NOMO-1 (cell line): ENCODE results near the gene CERS6.
"Not testable (repeated sequence)": the region's sequence is repeated elsewhere in the genome, so short reads cannot be mapped to it uniquely, and the experiment has no call there.

Experiments used
- DNase-seq, 2 experiments: peaks; one replicate each; lab custom pipeline; 2025; ENCODE audit not compliant: unreplicated experiment in 2 of 2; lab: John Stamatoyannopoulos, UW

CERS6 gene

DNA sequence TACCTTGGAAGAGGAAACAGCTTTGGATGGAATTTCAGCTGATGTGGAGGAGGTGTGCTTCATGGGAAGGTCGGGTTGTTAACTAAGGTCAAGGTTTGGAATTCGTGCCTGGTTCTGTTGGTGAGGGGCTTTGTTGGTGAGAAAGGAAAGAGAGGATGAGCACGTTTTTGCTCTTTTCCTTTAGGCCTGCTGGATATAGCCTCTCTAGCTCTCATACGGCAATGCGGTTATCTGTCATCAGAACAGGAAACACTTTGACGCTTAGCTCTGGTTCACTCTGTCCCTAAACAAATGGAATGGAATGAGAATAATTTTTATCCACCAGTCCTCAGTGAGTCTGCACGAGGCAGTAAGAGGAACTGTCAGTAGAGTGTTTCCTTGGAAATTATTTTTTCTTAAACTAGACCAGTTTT is 176.6 kb downstream of the CERS6 start:
- DNase-seq, result no peak

DNA sequence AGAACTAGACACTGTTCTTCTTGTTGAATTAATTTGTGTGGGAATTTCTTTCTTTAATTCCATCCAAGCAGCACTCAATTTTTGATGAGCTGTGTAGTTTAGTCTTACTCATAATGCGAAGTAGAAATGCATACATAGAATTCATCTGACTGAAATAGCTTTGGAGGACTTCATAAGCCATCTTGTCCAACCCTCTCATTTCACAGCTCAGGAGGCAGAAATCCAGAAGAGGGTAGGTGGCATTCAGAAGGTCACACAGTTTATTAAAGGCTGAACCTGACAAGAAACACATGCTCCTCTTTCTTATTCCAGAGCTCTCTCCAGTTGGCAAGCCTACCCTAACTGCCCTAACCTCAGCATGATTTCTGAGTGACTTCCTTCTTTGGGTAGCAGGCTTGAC is 177.1 kb downstream of the CERS6 start:
- no peak for DNase-seq

DNA sequence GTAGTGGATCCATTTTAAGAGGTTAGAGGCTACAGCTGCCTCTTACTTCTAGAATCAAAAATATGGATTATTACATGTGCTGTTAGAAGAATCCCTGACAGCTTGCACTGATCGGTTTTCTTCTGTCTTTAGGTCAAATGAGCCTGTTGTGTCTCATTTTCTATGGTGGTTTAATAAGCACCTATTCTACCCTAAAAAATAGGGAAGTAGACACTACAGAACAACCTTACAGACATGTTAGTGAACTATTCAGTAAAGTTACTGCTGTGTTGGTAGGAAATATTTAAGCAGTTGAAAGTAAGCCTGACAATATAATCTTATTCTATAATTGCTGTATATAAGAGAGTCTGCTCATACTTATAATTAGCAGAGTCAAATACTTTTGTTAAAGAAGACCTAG is 177.8 kb downstream of the CERS6 start:
- DNase-seq, result no peak

DNA sequence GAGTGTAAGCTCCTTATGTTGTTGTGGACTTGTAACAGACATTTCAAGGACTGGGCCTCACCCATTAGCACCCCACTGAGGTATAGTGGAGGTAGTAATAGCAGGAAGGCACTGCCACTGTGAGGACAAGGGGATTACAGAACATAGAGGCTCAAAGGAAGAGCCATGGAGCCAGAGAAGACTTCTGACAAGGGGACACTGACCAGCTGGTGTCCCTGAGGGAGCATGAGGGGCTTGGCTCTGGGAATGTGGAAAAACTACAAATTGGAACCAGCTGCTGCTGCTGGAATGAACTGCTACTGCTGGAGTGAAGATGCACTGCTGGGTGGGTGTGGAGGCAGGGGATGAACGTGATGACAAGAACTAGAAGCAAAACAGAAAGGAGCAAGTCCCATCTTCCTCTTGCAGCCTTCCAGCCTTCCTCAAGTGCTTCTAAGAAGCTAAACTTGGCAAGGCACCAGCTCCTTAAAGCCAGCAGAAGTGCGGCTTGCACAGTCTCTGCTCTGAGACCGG is 179.0 kb downstream of the CERS6 start:
- DNase-seq, result no peak

DNA sequence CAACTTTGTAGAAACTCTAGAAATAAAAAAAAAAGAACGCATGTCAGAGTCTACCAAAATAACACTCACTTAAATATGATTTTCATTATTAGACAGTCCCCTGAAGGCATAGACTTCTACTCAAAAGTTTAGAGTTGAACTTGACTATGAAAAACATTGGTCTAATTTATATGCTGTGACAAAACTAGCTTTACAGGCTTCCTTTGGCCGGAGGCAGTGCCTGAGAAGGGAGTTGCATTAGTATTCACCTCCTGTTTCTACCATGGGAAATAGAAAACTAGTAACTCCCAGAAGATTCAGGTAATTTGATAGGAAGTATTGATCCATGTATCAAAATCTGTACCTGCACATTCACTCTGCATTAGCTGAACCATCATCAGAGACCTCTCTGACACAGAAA is 182.9 kb downstream of the CERS6 start:
- DNase-seq, result no peak

DNA sequence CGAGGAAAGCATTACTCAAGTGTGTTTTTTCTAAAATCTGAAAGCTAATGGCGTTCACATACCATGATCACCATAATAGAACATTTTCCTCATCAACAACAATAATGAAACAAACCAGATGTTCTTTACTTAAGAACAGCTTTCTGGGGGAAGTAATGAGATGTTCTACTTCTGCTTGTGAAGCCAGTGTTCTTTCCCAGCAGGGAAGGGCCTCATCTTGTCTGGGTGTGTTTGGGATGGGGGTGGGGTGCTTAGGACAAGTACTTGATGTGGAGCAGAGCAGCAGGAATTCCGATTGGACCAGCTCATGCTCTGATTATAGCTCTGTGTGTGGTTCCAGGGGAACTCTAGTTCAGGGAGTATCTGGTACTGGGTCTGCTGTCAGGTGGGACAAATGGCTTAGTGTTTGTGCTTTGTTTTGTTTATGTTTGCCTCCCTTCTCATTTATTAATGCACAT is 183.4 kb downstream of the CERS6 start:
- DNase-seq, result no peak

DNA sequence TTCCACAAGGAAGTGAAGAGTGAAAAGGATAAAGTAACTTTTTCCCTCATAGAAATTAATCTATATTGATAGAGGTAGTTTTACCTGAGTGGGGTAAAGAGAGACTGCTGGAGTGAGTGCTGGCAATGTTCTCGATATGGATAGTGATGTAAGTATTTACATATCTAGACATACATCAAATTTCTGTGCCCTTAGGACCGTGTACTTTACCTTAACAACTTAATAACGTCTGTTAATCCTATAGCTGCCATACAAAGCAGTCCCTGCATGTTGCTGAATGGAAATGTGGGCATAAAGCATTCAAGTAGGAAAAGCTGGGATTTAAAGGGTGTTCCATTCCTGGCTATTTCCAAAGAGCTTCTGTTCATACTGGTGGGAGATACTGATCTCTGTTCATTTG is 184.0 kb downstream of the CERS6 start:
- DNase-seq, result no peak

DNA sequence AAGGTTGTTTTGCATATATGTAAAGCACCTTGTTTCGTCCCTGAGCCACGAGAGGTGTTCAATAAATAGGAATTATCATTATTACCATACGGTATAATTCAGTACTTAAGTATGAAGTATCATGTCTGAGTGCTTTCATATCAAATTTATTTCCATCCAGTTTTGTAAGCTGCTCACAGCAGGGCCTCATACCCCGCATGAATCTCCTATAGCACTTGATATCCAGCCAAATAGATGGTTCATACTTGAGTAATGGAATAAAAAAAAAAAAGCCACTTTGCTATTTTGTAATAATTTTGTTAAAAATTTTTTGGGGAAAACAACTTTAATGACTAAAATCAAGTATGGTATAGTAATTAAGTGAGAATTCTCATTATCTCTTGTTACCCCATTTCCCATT is 185.6 kb downstream of the CERS6 start:
- DNase-seq, result no peak

DNA sequence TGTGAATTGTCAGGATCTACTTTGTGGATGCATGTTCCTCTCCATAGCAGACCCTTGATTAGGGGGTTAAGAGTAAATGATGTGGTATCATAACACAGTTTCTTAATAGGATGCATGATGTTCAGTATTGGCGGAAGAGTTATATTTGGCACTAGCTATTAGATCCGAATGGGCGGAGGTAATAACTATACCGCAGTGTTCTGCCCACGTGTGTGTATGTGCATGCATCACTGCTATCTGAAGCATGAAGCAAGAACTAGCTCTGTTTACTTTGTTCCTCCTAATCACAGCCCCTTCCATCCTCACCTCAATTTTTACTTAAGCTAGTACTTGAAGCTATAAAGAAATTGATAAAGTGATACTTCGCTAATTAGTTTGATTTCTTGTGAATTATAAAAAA is 186.8 kb downstream of the CERS6 start:
- no peak for DNase-seq

DNA sequence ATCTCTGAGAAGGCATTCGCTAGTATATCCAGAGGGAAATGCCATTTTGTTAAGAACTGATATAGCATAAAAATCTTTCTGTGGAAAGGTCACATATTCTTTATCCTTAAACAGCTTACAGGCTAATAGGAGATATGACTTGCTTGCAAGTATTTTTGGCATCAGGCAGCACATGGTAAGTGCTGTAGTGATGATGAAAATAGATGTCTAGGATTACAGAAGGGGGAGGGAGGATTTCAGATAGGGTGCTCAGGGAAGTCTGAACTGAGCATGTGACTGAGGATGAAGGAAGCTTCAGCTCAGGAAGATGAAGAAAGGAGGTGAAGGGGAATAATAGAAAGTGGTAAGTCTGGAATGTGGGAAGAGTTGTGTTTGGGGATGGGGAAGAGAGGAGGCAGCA is 187.9 kb downstream of the CERS6 start:
- DNase-seq, result no peak

DNA sequence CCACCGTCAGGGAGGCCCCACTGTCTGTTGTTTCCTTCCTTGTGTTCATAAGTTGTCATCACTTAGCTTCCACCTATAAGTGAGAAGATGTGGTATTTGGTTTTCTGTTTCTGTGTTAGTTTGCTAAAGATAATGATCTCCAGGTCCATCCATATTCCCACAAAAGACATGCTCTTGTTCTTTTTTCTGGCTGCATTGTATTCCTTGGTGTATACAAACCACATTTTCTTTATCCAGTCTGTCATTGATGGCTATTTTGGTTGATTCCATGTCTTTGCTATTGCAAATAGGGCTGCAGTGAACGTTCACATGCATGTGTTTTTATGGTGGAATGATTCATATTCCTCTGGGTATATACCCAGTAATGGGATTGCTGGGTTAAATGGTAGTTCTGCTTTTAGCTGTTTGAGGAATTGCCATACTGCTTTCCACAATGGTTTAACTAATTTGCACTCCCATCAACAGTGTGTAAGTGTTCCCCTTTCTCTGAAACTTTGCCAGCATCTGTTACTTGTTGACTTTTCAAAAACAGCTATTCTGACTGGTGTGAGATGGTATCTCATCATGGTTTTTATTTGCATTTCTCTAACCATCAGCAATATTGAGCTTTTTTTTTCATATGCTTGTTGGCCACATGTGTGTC is 189.7 kb downstream of the CERS6 start:
- no peak for DNase-seq

DNA sequence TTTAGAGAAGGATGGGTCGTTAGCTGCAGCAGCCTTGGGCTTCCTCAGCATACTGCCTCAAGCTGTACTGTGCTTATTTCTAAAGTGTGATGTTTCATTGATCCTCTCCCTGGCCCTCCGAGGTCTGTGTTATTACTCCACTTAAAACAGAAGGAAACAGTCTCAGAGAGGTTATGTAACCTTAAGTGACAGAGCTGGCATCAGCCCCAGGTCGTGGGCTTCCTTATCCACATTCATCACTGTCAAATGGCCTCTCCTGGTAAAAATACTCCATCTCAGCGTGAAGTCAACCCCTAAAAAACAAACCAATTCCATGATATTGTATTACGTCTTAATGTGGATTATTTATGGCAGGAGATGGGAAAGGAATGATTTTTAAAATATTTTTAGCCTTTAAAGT is 193.0 kb downstream of the CERS6 start:
- peak in 1 of 2 experiments; percentile 43 for DNase-seq

DNA sequence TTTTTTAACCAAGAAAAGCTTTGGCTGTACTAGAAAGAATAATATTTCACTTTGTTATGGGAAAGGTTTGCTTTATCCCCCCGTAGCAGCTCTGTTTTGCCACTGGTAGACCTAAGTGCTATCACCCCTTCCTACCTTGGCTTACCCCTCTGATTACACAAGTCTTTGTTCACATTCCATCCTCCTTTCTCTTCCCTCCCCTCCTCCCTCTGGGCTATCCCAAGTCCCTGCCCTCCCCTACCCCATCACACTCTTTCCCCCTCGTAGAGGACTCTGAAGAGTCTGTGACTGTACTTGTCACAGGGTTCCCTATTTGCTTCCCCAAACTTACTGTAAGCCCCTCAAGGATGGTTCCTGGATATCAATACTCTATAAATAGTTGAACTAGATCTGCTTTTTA is 193.5 kb downstream of the CERS6 start:
- DNase-seq, result no peak

DNA sequence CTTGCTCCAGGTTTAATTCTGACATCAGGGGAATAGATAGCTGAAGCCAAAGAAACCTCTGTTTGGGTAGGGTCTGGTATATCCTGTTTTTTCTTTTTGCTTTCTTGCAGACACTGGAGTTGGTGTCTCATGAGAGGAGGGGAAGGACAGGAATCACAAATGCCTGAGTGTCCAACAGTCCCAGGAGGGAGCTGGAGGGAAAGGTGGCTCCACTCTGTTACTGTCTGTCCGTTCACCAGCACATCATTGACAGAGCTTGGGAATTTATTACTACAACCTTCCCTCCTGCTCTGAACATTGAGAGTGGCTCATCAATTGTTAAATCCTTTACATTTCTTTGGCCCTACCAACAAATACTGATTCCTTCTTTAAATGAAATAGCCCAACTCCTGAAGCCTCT is 194.1 kb downstream of the CERS6 start:
- DNase-seq, result no peak

DNA sequence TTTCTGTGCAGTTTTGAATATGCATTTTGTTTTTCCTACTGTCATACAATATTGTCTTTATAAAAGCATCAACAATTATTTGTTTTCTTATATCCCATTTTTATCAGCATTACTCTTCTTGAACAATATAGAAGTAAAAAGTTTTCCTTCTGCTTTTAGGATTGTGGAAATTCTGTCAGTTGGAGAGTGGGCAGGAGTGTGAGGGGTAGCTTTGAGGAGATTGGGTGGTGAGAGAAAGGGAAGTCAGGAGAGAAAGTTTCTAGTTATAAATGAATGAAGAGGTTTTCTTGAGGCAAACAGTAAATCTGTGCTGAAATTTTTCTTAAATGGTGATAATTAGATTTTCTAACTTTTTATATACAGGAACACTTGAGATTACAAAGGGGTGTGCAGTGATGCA is 194.7 kb downstream of the CERS6 start:
- no peak for DNase-seq

DNA sequence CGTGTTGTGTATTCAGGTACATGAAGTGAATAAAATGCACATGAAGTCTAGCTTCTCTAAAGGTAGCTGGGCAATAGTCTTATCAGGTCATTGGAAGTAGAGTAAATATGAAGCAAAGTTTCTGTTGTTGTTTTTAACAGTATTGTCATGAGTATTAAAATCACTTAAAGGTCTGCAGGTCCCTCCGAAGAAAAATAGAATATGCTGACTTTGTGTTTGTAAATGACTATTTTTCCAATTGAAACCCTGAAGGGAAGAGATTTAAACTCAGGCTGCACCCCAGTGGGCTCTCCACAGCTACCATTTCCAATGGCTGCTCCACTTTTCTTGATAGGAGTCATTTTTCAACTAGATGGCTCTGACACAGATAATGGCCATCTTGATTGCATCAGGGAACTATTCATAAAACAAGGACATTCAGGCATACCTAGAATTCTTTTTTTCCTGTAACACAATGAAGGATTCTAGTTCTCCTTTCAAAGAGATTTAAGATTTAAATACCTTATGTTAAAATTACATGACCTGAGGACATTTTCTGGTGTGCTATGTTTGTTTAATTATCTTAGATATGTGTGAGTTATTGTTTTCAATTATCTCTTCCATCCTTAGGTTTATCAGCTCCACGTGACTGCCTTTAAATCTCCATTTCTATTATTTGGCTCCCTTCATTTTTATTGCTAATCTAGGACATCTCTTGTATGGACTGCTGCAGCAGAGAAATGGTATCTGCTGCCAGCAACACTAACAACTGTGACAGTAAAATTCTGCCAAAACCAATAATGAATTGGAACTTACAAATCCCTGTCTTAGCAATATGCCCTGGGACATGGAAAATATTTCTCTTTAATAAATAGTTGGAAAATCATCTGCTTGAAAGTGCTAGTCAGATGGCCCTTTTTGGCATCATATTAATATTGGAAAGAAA is 197.2 kb downstream of the CERS6 start:
- no peak for DNase-seq

DNA sequence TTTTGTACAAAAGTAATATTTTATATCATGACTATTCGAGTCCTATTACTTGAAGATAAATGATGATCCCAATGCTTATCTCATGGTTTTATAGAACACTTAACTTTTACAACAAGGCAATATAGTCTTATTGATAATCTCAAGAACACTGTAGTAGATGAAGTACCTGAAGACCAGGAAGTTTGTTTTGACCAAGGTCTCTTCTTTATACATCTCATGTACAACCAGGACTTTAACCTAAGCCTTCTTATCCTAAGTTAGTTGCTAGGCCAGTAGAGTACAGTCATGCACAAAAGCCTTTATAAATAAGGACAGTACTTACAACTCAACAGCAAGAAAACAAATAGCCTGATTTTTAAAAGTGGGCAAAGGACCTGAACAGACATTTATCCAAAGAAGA is 198.6 kb downstream of the CERS6 start:
- DNase-seq, result no peak

DNA sequence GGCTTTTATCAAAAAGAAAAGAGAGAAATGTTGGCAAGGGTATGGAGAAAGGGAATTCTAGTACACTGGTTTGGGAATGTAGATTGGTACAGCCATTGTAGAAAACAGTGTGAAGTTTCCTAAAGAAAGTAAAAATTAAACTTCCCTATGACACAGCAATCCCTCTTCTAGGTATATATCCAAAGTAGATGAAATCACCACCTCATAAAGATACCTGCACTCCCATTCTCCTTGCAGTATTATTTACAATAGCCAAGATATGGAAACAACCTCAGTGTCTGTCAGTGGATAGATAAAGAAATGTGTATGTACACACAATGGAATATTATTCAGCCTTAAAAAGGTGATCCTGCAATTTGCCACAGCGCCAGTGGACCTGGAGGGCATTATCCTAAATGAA is 199.1 kb downstream of the CERS6 start:
- no peak for DNase-seq

DNA sequence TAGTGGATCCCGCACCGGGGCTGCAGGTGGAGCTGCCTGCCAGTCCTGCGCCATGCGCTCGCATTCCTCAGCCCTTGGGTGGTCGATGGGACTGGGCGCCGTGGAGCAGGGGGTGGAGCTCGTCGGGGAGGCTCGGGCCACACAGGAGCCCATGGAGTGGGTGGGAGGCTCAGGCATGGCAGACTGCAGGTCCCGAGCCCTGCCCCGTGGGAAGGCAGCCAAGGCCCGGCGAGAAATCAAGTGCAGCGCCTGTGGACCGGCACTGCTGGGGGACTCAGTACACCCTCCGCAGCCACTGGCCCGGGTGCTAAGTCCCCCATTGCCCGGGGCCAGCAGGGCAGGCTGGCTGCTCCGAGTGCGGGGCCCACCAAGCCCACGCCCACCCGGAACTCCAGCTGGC is 201.3 kb downstream of the CERS6 start:
- not testable (repeated sequence) for DNase-seq

DNA sequence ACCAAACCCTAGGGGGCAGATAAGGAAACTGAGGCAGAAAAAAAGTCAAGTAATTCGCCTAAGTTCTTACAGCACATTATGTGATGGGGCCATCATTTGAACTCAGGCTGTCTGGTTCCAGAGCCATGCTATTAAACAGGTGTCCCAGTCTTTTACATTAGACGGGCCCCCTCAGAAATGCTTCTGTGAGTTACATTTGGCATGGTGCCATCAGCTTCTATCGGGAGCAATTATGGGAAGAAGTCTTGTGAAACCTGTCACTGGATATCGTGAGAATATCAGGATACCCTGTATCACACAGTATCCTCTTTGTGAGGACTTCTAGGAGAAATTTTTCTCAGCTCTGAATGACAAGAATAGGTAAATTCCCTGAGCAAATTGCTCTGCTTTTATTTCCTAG is 202.6 kb downstream of the CERS6 start:
- DNase-seq, result no peak

DNA sequence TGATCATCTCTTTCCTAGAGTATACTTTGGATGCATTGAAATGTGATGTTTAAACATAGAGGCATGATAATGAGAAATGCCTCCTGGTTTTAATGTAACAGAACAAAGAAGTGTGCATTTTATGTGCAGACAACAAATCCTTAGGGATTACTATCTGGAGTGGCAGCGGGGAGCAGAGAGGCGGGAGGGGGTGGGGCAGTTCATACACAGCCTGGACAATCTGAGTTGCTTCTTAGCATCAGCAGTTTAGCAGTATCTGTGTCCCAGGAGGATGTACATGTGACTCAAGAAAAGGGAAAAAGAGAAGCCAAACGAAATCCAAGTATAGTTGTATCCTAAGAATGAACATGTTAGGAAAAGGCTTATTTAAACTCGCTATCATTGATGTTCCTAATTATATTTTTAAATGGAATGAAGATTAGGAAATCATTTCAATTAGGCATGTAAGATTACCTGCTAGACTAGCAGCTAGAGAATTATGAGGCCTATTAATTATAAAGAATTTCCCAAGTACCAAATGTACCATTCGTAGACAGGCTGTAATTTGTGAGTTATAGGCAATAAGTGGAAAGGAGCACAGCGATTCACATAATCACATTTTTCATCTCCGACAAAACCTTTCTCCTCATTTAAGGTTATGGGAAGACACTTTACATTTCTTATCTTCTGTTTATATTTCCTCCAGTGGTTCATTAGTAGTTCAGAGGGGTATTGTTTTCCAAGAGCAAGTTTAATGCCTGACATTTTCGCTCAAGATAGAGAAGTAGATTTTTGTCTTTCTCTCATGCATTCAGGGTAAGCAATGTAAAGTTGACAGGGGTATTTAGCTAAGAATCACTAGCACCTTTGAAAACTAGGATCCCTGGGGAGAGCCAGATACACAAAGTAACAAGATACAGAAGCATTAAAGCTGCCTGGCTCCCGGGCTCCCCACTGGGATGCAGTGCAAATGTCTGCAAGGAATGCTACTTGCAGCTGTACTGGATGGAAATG is 205.1 kb downstream of the CERS6 start:
- DNase-seq, result no peak
